Endothelial cell of umbilical vein (primary cell): ENCODE results near the gene OR2Z1. TPM values are rescaled to one million over a fixed set of nuclear protein-coding genes. Genes with fewer than 3 reads are reported as not detected.

Experiments
- BruUV-seq: library from RNA; stranded (reverse); fragments of 400-500 nt; replicated peaks from 2 replicates; lab custom pipeline; 2021; lab: Mats Ljungman, UMichigan
- CTCF ChIA-PET: fragments of 300-600, 350-600 bp; sonication (Branson Sonifier 250); formaldehyde crosslinking; loops from one replicate; lab custom pipeline; 2021; ENCODE audit warnings: antibody characterized with exemption, inconsistent platforms; lab: Charles Lee
- POLR2A ChIA-PET: fragments of 300-600, 350-600 bp; sonication (Branson Sonifier 250); formaldehyde crosslinking; loops from one replicate; lab custom pipeline; 2021; ENCODE audit warnings: antibody characterized with exemption, inconsistent platforms; lab: Charles Lee
- DNase-seq: peaks from one replicate; pipeline ENCODE4 v3.0.0-alpha.2; 2011; ENCODE audit warnings: low read depth, low spot score
- FAIRE-seq: peaks from 2 replicates; lab custom pipeline; 2011; peaks lifted over from hg19 to GRCh38; lab: Jason Lieb, UNC
- H2AFZ ChIP-seq: 2 replicates; pipeline ENCODE4 v1.6.0; 2012; ENCODE audit warnings: low read depth, low read length, control low read depth, inconsistent platforms
- H3K27ac ChIP-seq: 2 replicates; pipeline ENCODE4 v1.5.1; 2011; ENCODE audit warnings: low read depth, mild to moderate bottlenecking, control low read depth, low read length, moderate library complexity; ENCODE audit not compliant: insufficient read depth
- H3K27me3 ChIP-seq, 2 experiments: 2 replicates each; pipeline versions ENCODE4 v1.6.0 to v1.6.1; 2011; ENCODE audit warnings: low read length in 2 of 2, mixed read lengths in 1 of 2; ENCODE audit not compliant: control insufficient read depth in 2 of 2, insufficient read depth in 2 of 2
- H3K36me3 ChIP-seq, 2 experiments: 2 replicates in 1 of 2; 3 replicates in 1 of 2; pipeline ENCODE4 v1.5.1; 2011; ENCODE audit warnings: low read length in 2 of 2, mild to moderate bottlenecking in 1 of 2, moderate library complexity in 1 of 2; ENCODE audit not compliant: control insufficient read depth in 2 of 2, insufficient read depth in 2 of 2; ENCODE audit errors: extremely low read depth in 1 of 2
- H3K4me1 ChIP-seq: 3 replicates; pipeline ENCODE4 v1.5.1; 2011; ENCODE audit warnings: mild to moderate bottlenecking, low read length; ENCODE audit not compliant: control insufficient read depth, insufficient read depth; ENCODE audit errors: extremely low read depth
- H3K4me2 ChIP-seq: 2 replicates; pipeline ENCODE4 v1.6.1; 2011; ENCODE audit warnings: low read length, control low read depth, mixed read lengths; ENCODE audit not compliant: insufficient read depth
- H3K4me3 ChIP-seq, 3 experiments: fragments of 200-600 bp in 1 of 3; sonication (generic), shearing (Covaris generic) in 1 of 3; replicated peaks in 1 of 3; 2 replicates each; pipeline ENCODE4 v1.5.1; 2011 to 2016; ENCODE audit warnings: control low read depth in 3 of 3, low read length in 3 of 3, mild to moderate bottlenecking in 2 of 3, inconsistent platforms in 1 of 3, low read depth in 1 of 3, moderate library complexity in 1 of 3; ENCODE audit not compliant: insufficient read depth in 1 of 3
- H3K79me2 ChIP-seq: 2 replicates; pipeline ENCODE4 v1.6.0; 2012; ENCODE audit warnings: low read length, inconsistent platforms; ENCODE audit not compliant: control insufficient read depth, insufficient read depth
- H3K9ac ChIP-seq: replicated peaks from 2 replicates; pipeline ENCODE3; 2011; ENCODE audit warnings: low read length, control low read depth; ENCODE audit not compliant: insufficient read depth; ENCODE audit errors: extremely low read depth
- H3K9me1 ChIP-seq: replicated peaks from 3 replicates; pipeline ENCODE4 v1.6.0; 2011; ENCODE audit warnings: mild to moderate bottlenecking, low read length; ENCODE audit not compliant: control insufficient read depth, insufficient read depth; ENCODE audit errors: extremely low read depth
- H3K9me3 ChIP-seq: replicated peaks from 2 replicates; pipeline ENCODE4 v1.5.1; 2012; ENCODE audit warnings: low read length, inconsistent platforms; ENCODE audit not compliant: control insufficient read depth, insufficient read depth
- H4K20me1 ChIP-seq: replicated peaks from 2 replicates; pipeline ENCODE3; 2011; ENCODE audit warnings: mild to moderate bottlenecking, low read length; ENCODE audit not compliant: control insufficient read depth, insufficient read depth; ENCODE audit errors: extremely low read depth
- CTCF ChIP-seq, 2 donors: IDR thresholded peaks; 1 replicate in 1 of 2; 2 replicates in 1 of 2; pipeline ENCODE4 v1.5.1; 2011; ENCODE audit warnings: low read length in 2 of 2, mild to moderate bottlenecking in 2 of 2, moderate library complexity in 2 of 2, control low read depth in 1 of 2, inconsistent platforms in 1 of 2, low read depth in 1 of 2; ENCODE audit not compliant: insufficient read depth in 1 of 2; ENCODE audit errors: extremely low read depth in 1 of 2
- EZH2 ChIP-seq: IDR thresholded peaks from 2 replicates; pipeline ENCODE4 v1.6.1; 2012; ENCODE audit warnings: borderline replicate concordance, low read depth, mild to moderate bottlenecking, moderate library complexity, low read length, inconsistent platforms; ENCODE audit not compliant: severe bottlenecking
- FOS ChIP-seq: IDR thresholded peaks from 2 replicates; pipeline ENCODE4 v1.6.1; 2011; ENCODE audit warnings: mild to moderate bottlenecking, low read length, moderate library complexity, borderline replicate concordance; ENCODE audit not compliant: insufficient read depth
- GATA2 ChIP-seq: IDR thresholded peaks from 2 replicates; pipeline ENCODE4 v1.7.0; 2011; ENCODE audit warnings: low read depth, mild to moderate bottlenecking, moderate library complexity, mixed read lengths, low read length; ENCODE audit not compliant: insufficient read length, insufficient read depth
- JUN ChIP-seq: IDR thresholded peaks from 2 replicates; pipeline ENCODE4 v1.6.1; 2011; ENCODE audit warnings: borderline replicate concordance, low read depth; ENCODE audit not compliant: insufficient read length, insufficient read depth
- MAX ChIP-seq: IDR thresholded peaks from 2 replicates; pipeline ENCODE4 v1.6.1; 2011; ENCODE audit not compliant: insufficient read depth, insufficient read length
- MYC ChIP-seq: IDR thresholded peaks from one replicate; pipeline ENCODE4 v1.6.1; 2011; ENCODE audit warnings: mild to moderate bottlenecking, low read depth, low read length
- POLR2A ChIP-seq: IDR thresholded peaks from 2 replicates; pipeline ENCODE4 v1.6.1; 2012; ENCODE audit warnings: low read depth, mild to moderate bottlenecking, control low read depth, low read length
- POLR2AphosphoS5 ChIP-seq: IDR thresholded peaks from 2 replicates; pipeline ENCODE4 v1.6.1; 2012; ENCODE audit warnings: low read depth, mild to moderate bottlenecking, control low read depth, low read length, moderate library complexity; ENCODE audit not compliant: insufficient read depth
- dilution Hi-C: fragments of 300-500 bp; cut with MboI; formaldehyde crosslinking; loops from one replicate; pipeline ENCODE4 v1.15.0; 2019; ENCODE audit warnings: low sequenced_read_pairs; ENCODE audit not compliant: extremely low pct_ligation_motif_present
- intact Hi-C: fragments of 100-400 bp; cut with micrococcal nuclease; formaldehyde crosslinking; loops from one replicate; pipeline ENCODE4 v1.10.0; 2022
- polyA plus RNA-seq, 4 experiments: library from polyadenylated mRNA; depleted of rRNA in 3 of 4; stranded (reverse) in 3 of 4; unstranded in 1 of 4; fragments of >200 nt; gene quantifications; 2 replicates each; pipeline versions ENCODE4 v1.2.1 to v1.2.3, GENCODE V29; 2011 to 2012; ENCODE audit warnings: missing spikeins in 1 of 4
- total RNA-seq: library from RNA; stranded (reverse); gene quantifications from 2 replicates; pipeline ENCODE4 v1.2.3, GENCODE V29; 2021

Gene OR2Z1
- total and polyA plus RNA-seq, 2 donors (not counting 3 experiments of a cell fraction or from before 2014, with no cell fraction given), result not detected

GRCh38 chr19:8688930-8689329 lies 32.5 kb upstream of the OR2Z1 start:
- H2AFZ ChIP-seq, result no peak overlapping the region
- no peaks in the 10 kb centered on the region for H3K36me3 ChIP-seq
- DNase-seq (no peak), FAIRE-seq (no peak)
- no peaks in the 10 kb centered on the region for H4K20me1 ChIP-seq
- H3K9me3 ChIP-seq, result no peaks in the 10 kb centered on the region
- TF ChIP-seq EZH2 (no peak), FOS (no peak), MAX (no peak), GATA2 (no peak), POLR2AphosphoS5 (no peak), CTCF (IDR thresholded peaks at IDR 0.05; ENCODE audit: extremely low read depth in 1 of 2, insufficient read depth in 1 of 2, low read depth in 1 of 2, low read length in 2 of 2) (no peak), POLR2A (no peak), MYC (no peak), JUN (no peak)
- no peaks in the 10 kb centered on the region for H3K79me2 ChIP-seq
- H3K9me1 ChIP-seq, result no peaks in the 10 kb centered on the region
- no peaks in the 10 kb centered on the region for H3K4me1 ChIP-seq
- H3K27ac ChIP-seq, result no peak overlapping the region
- ChIA-PET POLR2A (no interaction called here), CTCF (no interaction called here)
- dilution Hi-C loops, result no loop called here
- H3K27me3 ChIP-seq, result no peaks in the 10 kb centered on the region
- intact Hi-C loops, result no loop called here
- no peak overlapping the region for H3K4me2 ChIP-seq
- BruUV-seq, result no TSS peak
- no peak overlapping the region for H3K9ac ChIP-seq
- no peak overlapping the region for H3K4me3 ChIP-seq
